ENCODE measurements around the gene TPM3.
"Not testable (repeated sequence)": the region's sequence is repeated elsewhere in the genome, so short reads cannot be mapped to it uniquely, and the experiment has no call there.

Gene TPM3

DNA sequence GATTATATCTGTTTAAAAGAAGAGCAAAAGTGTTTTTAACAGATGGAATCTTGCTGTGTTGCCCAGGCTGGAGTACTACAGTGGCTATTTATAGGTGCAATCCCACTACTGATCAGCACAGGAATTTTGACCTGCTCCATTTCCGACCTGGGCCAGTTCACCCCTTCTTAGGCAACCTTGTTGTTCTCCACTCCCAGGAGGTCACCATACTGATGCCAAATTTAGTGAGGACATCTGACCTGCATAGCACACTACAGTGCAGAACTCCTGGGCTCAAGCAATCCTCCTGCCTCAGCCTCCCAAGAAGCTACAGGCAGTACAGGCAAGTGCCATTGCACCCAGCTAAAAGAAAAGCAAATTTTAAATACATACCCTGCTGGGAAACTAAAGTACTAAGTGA is 25.7 kb downstream of the TPM3 start:
- DNase-seq (ENCODE audit: low read depth in 2 of 2), result no peak

DNA sequence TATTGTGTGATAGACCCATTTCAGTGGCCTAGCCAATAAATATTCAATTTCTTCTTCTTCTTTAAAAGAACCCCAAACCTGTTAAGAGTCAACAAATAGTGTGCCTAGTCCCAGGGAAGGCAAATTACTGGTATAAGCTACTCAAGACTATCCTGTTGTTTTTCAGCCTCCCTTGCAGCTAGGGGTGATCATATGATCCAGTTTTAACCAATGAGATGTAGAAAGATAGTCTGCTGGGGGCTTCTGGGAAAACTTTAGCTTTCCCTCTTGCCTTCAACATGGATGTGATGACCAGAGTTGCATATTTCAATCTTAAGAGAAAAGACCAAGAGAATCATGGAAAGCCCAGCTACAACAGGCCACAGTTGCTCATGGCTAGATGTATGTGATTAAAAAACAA is 32.3 kb downstream of the TPM3 start:
- DNase-seq (ENCODE audit: low read depth in 2 of 2), result no peak

DNA sequence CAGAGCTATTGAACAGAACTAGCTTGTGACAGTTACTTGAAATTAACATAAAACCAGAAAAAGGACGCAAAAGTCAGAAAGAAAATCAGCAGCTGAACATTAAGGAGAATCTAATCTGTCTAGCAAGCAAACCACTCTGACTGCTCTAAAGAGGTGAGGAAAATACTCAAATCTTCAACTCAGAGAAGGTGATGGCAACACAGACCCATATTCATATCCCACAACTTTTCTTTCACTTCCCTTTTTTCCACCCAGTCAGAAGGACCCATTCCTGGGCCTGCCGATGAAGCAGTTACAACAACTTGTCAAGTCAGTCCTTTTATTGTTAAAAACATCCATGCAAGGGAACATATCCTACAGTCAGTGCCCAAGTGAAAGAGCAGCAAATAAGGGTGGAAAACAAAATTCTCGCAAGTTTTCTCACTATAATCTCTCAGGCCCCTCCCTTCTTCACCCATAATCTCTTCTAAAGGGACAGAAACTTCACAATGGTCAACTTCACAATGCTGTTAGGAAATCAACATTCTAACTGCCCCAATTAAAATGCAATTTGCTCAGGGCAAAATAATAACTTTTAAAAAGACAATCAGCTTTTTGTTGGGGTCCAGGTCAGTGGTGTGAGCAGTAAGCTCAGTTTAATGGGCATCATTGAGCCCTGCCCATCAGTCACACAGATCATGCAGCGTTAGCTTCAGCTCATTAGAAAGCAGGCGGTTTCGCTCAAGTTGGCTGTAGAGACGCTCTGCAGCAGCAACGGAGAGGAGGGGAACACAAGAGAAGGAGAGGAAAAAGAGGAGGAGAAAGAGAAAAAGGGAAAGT is 33.4 kb downstream of the TPM3 start:
- no peak for DNase-seq (ENCODE audit: low read depth in 2 of 2)

- peak; percentile 48 to 75 for DNase-seq (ENCODE audit: low read depth in 2 of 2)
Measured at GRCh38 chr1:154157520-154158306, 34.2 kb downstream of the TPM3 start.

GRCh38 chr1:154155251-154155650 is 36.6 kb downstream of the TPM3 start:
- no peak for DNase-seq (ENCODE audit: low read depth in 2 of 2)

- DNase-seq (ENCODE audit: low read depth in 2 of 2), result no peak
Measured at GRCh38 chr1:154154534-154155191, 37.2 kb downstream of the TPM3 start, which contains the start of gene NUP210L. TSS of gene NUP210L (minus strand) at chr1:154155073.

GRCh38 chr1:154154053-154154452 is 37.8 kb downstream of the TPM3 start:
- DNase-seq (ENCODE audit: low read depth in 2 of 2), result no peak

DNA sequence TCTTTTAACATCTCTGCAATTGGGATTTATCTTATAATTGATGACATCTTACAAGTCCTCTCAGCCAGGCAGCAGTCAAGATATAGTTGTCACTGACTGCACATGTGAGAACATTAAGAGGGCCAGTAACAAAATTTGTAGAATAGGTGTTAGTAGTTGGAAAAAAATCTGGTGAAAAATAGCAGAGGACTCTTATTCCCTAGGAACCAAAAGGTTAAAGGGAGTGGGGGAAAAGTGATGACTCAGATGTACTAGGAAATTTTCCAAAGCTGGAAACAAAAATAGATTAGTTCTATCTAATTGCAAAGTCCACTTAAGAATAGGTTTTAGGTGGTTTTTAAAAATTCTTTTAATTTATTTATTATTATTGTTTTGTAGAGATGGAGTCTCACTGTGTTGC is 40.6 kb downstream of the TPM3 start:
- no peak for DNase-seq (ENCODE audit: low read depth in 2 of 2)

- no peak for DNase-seq (ENCODE audit: low read depth in 2 of 2)
Measured at GRCh38 chr1:154148807-154149206, 43.1 kb downstream of the TPM3 start.

GRCh38 chr1:154147505-154147904 is 44.4 kb downstream of the TPM3 start:
- DNase-seq (ENCODE audit: low read depth in 2 of 2), result not testable (repeated sequence)

DNA sequence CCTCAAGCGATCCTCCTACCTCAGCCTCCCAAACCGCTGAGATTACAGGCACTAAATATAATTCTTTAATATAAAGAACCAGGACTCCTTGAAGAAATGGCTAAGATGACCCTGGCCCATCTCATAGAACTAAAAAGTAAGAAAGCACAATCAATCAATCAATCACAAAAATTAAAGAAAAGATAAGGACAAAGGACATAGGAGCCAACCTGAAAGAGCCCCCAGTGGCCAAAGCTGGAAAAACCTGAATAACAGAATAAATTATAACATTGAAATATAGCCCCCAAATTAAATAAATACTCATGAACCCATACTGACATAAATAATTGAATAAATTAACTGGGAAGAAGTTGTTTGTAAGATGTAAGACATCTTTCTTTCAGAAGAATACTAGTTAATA is 45.9 kb downstream of the TPM3 start:
- DNase-seq (ENCODE audit: low read depth in 2 of 2), result no peak

GRCh38 chr1:154142358-154142757 is 49.5 kb downstream of the TPM3 start:
- no peak for DNase-seq (ENCODE audit: low read depth in 2 of 2)

DNA sequence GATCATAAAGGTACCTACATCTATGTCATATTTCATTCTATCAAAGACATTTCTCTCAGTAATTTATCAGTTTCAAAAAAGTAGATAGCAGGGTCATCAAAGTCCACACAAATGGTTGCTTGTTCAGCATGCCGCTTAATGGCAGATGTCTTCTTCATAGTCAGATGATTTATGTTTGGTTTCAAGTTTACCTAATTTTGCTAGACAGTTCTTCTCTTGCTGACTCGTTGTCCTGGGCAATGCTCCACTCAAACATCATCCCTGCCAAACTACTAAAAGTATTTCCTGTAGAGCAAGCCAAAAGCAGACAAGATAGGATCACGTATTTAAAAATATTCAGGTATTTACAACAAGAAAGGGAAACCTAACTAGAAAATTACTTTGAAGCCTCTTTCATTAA is 50.7 kb downstream of the TPM3 start:
- no peak for DNase-seq (ENCODE audit: low read depth in 2 of 2)

DNA sequence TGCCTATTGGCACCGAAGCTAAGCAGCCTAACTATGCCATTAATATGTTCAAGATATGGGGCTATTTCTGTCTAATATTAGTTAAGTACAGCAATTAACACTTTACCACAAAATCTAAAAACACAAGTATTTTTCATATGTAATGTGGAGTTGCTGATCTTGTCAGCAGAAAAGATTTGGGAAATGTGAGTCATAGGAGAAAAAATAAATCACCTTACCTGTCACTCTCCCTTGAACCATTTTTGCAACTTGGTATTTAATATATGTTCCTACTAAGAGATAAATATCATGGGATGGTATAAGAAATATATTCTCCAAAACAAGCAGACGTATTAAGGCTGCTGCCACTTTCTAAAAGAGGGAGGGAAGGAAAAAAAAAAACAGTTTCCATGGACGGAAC is 54.0 kb downstream of the TPM3 start:
- DNase-seq (ENCODE audit: low read depth in 2 of 2), result no peak

GRCh38 chr1:154133256-154133655 is 58.6 kb downstream of the TPM3 start:
- no peak for DNase-seq (ENCODE audit: low read depth in 2 of 2)

- no peak for DNase-seq (ENCODE audit: low read depth in 2 of 2)
Measured at GRCh38 chr1:154129391-154129970, 62.4 kb downstream of the TPM3 start.

DNA sequence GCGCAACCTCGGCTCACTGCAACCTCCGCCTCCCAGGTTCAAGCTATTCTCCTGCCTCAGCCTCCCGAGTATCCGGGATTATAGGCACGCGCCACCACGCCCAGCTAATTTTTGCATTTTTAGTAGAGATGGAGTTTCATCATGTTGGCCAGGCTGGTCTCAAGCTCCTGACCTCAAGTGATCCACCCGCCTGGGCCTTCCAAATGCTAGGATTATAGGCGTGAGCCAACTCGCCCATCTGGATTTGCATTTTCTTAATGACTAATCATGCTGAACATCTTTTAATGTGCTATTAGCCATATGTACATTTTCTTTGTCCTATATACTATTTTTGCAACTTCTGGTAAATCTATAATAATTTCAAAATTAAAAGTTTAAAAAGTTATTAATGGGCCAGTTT is 68.7 kb downstream of the TPM3 start:
- not testable (repeated sequence) for DNase-seq (ENCODE audit: low read depth in 2 of 2)

GRCh38 chr1:154117642-154118041 is 74.3 kb downstream of the TPM3 start:
- DNase-seq (ENCODE audit: low read depth in 2 of 2), result no peak

GRCh38 chr1:154115180-154115579 is 76.7 kb downstream of the TPM3 start:
- DNase-seq (ENCODE audit: low read depth in 2 of 2), result no peak
